Activated naive CD4-positive, alpha-beta T cell (primary cell): ENCODE measurements around the gene INTS3.

Experiments used
- DNase-seq, 4 experiments: peaks; one replicate each; lab custom pipeline; 2025; lab: John Stamatoyannopoulos, UW

Gene INTS3

DNA sequence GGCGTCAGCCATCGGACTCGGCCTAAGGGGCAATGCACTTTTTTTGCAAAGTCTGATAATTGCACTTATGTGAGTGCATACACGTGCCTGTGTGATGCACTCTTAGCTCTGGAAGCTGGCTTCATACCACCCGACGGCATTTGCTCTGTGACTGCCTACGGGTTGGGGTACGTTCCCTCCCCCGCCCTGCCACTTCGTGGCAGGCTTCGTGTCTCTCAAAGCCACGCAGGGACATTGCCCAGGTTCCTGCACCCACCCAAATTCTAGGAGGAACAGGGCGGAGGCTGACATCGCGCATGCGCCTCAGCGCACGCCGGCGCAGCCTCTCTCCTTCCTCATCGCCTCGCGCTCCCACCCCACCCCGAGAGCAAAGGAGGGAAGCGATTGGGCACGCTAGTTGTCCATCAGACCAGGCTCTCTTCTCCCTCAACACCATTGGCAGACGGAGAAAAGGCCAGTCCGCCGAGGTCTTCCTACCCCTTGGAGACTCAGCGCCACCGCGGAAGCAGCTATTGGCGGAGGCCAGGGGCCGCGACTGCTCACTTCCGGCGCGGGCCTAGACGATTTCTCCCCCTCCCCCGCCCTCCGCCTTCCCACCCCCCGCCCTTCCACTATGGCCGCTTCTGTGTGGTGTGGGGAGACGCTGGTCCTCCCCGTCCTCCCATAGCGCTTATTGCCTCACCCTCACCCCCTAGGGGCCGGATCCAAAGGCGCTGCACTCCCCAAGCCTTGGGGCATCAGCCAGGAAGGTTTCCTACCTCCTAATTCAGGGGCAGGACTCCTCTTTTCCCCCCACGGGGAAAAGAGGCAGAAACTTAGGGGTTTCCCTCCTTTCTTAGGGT is at the start of gene INTS3:
Gene INTS3 (plus strand): TSS at position 588 of the 842 bp plus-strand sequence. CDS start 585 bp downstream, outside the sequence.
- peak; percentile 95 to 98 (median 97) for DNase-seq

DNA sequence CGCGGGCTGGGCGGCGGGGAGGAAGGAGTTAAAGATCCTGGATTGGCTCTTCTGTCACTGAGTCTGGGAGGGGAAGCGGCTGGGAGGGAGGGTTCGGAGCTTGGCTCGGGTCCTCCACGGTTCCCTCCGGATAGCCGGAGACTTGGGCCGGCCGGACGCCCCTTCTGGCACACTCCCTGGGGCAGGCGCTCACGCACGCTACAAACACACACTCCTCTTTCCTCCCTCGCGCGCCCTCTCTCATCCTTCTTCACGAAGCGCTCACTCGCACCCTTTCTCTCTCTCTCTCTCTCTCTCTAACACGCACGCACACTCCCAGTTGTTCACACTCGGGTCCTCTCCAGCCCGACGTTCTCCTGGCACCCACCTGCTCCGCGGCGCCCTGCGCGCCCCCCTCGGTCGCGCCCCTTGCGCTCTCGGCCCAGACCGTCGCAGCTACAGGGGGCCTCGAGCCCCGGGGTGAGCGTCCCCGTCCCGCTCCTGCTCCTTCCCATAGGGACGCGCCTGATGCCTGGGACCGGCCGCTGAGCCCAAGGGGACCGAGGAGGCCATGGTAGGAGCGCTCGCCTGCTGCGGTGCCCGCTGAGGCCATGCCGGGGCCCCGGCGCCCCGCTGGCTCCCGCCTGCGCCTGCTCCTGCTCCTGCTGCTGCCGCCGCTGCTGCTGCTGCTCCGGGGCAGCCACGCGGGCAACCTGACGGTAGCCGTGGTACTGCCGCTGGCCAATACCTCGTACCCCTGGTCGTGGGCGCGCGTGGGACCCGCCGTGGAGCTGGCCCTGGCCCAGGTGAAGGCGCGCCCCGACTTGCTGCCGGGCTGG is 49.1 kb upstream of the INTS3 start, which contains the start of gene NPR1:
Gene NPR1 (plus strand): TSS at position 170 of the 818 bp plus-strand sequence. CDS start 421 bp downstream, at position 591.
- DNase-seq = no peak

GRCh38 chr1:153679337-153680119 is 48.3 kb upstream of the INTS3 start:
- peak in 1 of 4 experiments; percentile 28 for DNase-seq

DNA sequence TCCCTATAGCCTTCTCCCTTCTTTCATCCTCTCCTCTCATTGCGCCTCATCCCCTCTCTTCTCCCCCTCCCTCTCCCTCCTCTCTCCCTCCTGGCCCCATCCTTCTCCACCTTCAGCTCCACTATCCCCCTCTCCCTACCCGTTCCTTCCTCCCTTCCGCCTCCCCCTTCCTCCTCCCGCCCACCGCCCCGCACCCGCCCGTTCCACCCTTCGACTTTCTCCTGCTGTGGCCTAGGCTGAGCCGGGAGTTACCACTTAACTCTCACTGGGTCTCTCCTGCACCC is 47.8 kb upstream of the INTS3 start:
- DNase-seq = no peak

DNA sequence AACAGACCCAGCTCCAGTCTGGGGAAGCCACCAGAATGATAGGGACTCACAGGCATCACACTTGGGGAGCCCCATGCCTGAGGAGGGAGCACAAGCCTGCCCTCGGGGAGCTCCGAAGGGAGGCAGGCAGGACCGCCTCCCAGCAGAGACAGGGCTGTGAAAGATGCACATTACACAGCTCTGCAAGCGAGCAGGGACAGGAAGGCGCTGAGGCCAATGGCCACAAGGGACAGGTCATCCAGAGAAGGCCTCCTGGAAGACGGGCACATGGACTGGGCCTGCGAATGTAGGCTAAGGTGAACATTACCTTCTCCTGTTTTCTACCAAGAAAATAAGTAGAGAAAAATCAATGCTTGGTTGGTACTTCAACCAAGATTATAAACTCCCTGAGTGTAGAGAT is 45.1 kb upstream of the INTS3 start:
- no peak for DNase-seq

- no peak for DNase-seq
These were observed 44.0 kb upstream of the INTS3 start for GRCh38 chr1:153683854-153684253.

DNA sequence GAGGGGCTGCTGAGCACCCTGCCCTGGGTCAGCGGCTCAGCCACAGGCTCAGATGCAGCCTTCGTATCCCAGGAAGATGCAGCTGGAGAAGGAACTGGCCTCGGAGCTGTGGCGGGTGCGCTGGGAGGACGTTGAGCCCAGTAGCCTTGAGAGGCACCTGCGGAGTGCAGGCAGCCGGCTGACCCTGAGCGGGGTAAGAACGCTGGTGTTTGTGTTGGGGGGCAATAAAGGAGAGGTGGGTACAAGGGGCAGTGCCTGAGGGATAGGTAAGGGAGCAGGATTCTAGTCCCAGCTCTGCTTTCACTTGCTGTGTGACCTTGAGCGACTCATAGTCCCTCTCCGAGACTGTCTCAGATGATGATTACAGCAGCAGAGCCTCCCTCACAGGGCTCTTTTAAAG is 43.0 kb upstream of the INTS3 start:
- no peak for DNase-seq

DNA sequence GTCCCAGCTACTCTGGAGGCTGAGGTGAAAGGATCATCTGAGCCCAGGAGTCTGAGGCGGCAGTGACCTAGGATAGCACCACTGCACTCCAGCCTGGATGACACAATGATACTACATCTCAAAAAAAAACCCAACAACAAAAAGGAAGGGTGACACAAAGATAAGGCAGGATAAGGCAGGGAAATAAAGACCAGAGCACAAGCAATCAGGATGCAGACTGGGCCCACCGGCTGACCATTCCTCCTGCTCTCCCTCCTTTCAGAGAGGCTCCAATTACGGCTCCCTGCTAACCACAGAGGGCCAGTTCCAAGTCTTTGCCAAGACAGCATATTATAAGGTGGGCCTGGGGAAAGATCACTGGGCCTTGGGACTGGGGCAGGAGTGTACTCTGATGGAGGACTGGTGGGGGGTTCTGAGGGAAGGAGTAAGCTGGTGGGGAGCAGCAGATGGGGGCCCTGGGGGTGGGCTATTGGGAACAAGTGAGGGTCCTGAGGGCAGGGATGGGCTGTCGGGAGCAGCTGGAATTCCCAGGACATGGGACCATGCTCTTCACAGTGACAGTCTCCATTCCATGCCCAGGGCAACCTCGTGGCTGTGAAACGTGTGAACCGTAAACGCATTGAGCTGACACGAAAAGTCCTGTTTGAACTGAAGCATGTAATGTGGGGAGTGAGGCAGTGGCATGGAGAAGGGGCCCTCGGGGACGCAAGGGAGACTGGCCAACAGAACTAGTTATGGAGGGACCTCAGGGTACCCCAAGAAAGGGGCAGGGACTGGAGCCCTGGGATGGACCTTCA is 42.1 kb upstream of the INTS3 start:
- no peak for DNase-seq

DNA sequence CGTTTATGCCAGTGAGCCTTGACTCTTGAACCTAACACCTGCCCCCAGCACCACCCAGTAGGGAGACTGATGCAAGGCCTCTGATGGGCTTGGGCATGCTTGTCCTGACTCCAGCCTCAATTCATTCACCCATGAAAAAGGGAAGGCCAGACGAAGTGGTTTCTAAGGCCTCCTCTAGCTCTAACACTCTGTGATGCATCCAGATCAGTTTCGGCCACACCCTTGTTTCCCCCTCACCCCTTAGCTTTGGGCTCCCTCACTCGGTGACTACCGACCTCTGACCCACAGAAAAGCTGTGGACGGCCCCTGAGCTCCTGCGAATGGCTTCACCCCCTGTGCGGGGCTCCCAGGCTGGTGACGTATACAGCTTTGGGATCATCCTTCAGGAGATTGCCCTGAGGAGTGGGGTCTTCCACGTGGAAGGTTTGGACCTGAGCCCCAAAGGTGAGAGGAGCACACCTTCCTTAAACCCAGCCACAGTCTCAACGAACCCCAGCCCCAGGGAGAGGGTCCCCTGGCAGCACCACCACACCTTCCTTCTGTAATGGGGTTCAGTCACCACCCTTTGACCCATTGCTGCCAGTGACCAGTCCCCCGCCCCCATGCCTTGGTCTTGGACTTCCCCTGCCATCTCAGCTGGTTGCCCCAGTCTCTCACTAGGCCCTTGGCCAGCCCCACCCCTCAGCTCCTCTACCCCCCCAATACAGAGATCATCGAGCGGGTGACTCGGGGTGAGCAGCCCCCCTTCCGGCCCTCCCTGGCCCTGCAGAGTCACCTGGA is 40.3 kb upstream of the INTS3 start:
- no peak for DNase-seq

DNA sequence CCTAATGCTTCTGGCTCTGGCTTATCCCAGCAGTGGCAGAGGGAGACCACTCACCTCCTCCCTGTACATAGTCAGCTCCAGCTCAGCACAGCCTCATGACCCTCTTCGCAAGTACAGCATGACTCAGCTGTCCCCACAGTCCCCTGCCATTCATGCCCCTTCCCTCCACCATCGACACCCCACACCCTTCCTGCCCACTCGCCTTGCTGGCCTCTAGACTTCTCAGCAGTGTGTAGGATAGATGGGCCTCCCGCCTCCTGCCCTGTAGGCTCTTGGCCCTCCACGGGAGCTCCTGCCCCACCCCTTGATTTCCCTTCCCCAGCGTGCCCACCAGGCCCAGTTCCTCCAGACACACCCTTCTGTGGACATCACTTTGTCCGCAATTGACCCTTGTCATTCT is 39.6 kb upstream of the INTS3 start:
- DNase-seq = no peak

GRCh38 chr1:153688736-153689328 is 39.0 kb upstream of the INTS3 start:
- no peak for DNase-seq

- no peak for DNase-seq
These were observed 34.4 kb upstream of the INTS3 start for GRCh38 chr1:153693466-153693865.

DNA sequence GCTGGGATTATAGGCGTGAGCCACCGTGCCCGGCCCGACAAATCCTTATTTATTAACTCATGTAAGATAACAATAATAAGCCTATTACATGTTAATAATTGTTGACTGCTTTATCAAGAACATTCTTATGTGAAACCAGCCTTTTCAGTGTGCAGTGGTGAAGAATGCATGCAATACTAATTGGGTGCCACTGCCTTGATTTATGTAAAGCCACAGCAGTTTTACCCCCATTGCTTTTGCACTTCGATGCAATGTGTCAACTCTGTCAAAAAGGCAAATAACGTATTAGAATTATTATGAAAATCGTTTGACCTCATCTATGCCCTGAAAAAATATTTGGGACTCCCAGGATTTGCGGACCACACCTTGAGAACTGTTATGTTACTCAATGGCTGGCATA is 31.1 kb upstream of the INTS3 start:
- no peak for DNase-seq

DNA sequence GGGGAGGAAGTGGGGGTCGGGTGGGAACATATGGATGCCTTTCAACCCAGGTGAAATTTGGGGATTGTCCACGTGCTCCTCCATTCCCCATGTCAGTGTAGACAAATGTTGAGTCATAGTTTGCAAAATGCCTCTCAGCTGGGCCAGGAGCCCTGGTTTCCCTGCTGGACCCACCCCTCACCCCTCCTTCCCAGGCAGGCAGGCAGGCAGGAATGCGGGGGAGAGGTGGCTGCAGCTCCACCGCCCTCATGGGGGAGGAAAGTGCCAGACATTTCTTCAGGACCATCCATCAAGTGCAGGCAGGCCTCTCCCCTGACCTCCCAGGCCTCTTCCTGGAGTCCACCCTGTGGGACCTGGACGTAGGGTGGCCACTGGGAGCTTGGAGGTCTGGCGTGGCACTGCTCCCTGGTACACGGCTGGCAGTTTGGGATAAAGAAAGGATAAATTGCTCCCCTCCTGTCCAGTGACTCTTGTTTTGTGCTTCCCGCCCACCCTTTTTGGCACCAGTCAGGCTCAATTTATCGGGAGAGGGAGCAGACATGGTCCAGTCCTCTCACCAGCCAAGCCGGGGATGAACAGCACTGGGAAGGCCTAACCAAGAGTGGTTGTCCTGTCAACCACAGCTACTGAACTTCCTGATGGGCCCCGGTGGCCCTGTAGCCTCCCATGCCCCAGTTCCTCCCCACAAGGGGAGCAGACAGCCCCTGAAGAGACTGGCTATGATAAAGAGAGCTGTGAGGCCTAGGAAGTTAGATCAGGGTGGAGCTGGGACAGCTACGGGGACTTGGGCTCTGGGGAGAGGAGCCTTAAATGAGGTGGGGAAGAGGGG is 30.4 kb upstream of the INTS3 start:
- DNase-seq = no peak

GRCh38 chr1:153698020-153698922 is 29.6 kb upstream of the INTS3 start:
- no peak for DNase-seq

DNA sequence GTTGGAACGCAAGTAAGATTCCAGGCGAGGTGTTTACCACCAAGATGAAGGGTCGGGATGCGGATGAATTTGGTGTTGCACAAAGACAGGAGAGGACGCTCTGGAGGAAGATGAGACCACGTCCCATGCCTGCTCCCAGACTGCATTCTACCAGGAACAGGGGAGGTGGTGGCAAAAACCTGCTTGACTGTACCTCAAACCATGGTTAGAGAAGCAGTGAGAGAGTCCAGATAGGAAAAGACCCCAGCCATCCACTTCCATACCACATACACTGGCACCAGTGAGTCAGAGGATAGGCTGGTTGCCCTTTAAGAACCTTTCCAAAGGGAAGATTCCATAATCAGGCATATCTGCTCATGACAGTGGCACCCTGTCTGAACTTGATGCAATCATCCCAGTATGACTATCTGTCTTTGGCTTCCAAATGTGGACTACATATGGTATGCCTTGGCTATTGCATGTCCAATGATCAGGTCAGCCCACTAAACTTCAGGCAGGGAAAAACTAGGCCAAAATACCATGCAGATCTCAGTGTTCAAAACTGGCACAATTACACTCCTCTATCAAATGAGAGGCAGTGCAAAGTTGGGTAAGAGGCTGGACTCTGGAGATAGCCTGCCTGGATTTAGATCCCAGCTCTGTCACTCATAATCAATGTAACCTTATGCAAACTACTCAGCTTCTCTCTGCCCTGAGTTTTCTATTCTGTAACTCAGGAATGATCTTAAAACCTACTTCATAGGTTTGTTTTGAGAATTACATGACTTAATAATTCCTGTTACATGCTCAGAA is 28.7 kb upstream of the INTS3 start:
- DNase-seq = no peak

- DNase-seq = no peak
These were observed 28.1 kb upstream of the INTS3 start for GRCh38 chr1:153699768-153700167.

- no peak for DNase-seq
These were observed 22.4 kb upstream of the INTS3 start for GRCh38 chr1:153705484-153705883.
